G401 (cell line): ENCODE measurements around the gene SORL1-AS1.
A peak's percentile ranks its signal among the peaks of the same experiment; 100 is the strongest.

ENCODE experiments used
- DNase-seq: peaks from one replicate; pipeline ENCODE4 v3.0.0-alpha.2; 2015; ENCODE audit warnings: low spot score
- in situ Hi-C: cut with HindIII; loops from 2 replicates; pipeline ENCODE4 v1.10.0; 2016; ENCODE audit warnings: low sequenced_read_pairs, mixed read lengths

SORL1-AS1 gene

GRCh38 chr11:121478226-121478894 lies 25.6 kb upstream of the SORL1-AS1 start:
- in situ Hi-C loops: no loop called here
- DNase-seq: no peak

GRCh38 chr11:121476379-121477032 lies 23.7 kb upstream of the SORL1-AS1 start:
- in situ Hi-C loops: no loop called here
- no peak for DNase-seq

GRCh38 chr11:121474680-121475079 lies 21.9 kb upstream of the SORL1-AS1 start:
- in situ Hi-C loops: no loop called here
- no peak for DNase-seq

GRCh38 chr11:121473064-121473777 lies 20.5 kb upstream of the SORL1-AS1 start:
- no peak for DNase-seq
- in situ Hi-C loops: no loop called here

GRCh38 chr11:121472312-121472711 lies 19.5 kb upstream of the SORL1-AS1 start:
- DNase-seq: no peak
- in situ Hi-C loops: no loop called here

- DNase-seq: no peak
- in situ Hi-C loops: no loop called here
Observed at GRCh38 chr11:121471167-121471566, 18.4 kb upstream of the SORL1-AS1 start.

- DNase-seq: no peak
Observed at GRCh38 chr11:121469910-121470309, 17.1 kb upstream of the SORL1-AS1 start.

GRCh38 chr11:121467965-121468364 lies 15.2 kb upstream of the SORL1-AS1 start:
- DNase-seq: no peak
- in situ Hi-C loops: no loop called here

More at GRCh38 chr11:121469910-121470309, 17.1 kb upstream of the SORL1-AS1 start:
- in situ Hi-C loops: no loop called here

GRCh38 chr11:121467471-121467870 lies 14.7 kb upstream of the SORL1-AS1 start:
- no peak for DNase-seq
- in situ Hi-C loops: no loop called here

GRCh38 chr11:121466063-121466794 lies 13.5 kb upstream of the SORL1-AS1 start:
- DNase-seq: no peak
- in situ Hi-C loops: no loop called here

- in situ Hi-C loops: no loop called here
Observed at GRCh38 chr11:121465709-121466062, 12.9 kb upstream of the SORL1-AS1 start.

GRCh38 chr11:121464352-121464946 lies 11.7 kb upstream of the SORL1-AS1 start:
- DNase-seq: peak; percentile 74
- in situ Hi-C loops: no loop called here

More at GRCh38 chr11:121465709-121466062, 12.9 kb upstream of the SORL1-AS1 start:
- DNase-seq: no peak

GRCh38 chr11:121463689-121464335 lies 11.0 kb upstream of the SORL1-AS1 start:
- in situ Hi-C loops: no loop called here
- DNase-seq: peak; percentile 65

- DNase-seq: no peak
- in situ Hi-C loops: no loop called here
Observed at GRCh38 chr11:121461843-121462242, 9.1 kb upstream of the SORL1-AS1 start.

GRCh38 chr11:121460941-121461514 lies 8.3 kb upstream of the SORL1-AS1 start:
- in situ Hi-C loops: no loop called here
- no peak for DNase-seq

- in situ Hi-C loops: no loop called here
- no peak for DNase-seq
Observed at GRCh38 chr11:121459413-121460017, 6.7 kb upstream of the SORL1-AS1 start.

GRCh38 chr11:121458551-121458950 lies 5.8 kb upstream of the SORL1-AS1 start:
- in situ Hi-C loops: no loop called here
- no peak for DNase-seq

- in situ Hi-C loops: no loop called here
- peak; percentile 53 for DNase-seq
Observed at GRCh38 chr11:121456816-121457431, 4.2 kb upstream of the SORL1-AS1 start.
